HG03060 (cell line): ENCODE results near the gene SCRN1.
"Not testable (repeated sequence)": the region's sequence is repeated elsewhere in the genome, so short reads cannot be mapped to it uniquely, and the experiment has no call there.

Source experiments
- ATAC-seq: cut with Tn5 transposase; IDR thresholded peaks from one replicate; pipeline ENCODE4 v1.9.1; 2021; ENCODE audit warnings: low read depth, moderate number of reproducible peaks; ENCODE audit not compliant: unreplicated experiment

Gene SCRN1

GRCh38 chr7:29896685-29897411, 92.8 kb downstream of the SCRN1 start:
- ATAC-seq, result no peak

GRCh38 chr7:29895559-29895958, 94.0 kb downstream of the SCRN1 start:
- ATAC-seq, result no peak

DNA sequence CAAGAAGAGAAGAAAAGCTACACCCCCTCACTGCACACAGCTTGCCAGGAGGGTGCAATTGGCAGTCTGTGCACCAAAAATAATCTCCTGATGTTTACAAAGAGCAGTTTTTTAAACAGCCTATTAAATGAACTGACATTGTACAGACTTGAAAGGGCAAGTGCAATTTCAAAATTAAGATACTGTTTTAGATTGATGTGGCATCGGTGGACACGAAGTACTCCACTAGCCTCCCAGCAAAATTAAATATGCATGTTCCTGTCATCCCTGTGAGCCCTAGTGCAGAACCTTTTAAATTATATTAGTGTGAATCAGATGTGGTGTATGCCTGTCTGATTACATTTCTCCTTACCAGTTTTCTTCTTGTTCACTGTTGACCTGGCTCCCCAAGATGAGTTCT, 95.3 kb downstream of the SCRN1 start:
- no peak for ATAC-seq

DNA sequence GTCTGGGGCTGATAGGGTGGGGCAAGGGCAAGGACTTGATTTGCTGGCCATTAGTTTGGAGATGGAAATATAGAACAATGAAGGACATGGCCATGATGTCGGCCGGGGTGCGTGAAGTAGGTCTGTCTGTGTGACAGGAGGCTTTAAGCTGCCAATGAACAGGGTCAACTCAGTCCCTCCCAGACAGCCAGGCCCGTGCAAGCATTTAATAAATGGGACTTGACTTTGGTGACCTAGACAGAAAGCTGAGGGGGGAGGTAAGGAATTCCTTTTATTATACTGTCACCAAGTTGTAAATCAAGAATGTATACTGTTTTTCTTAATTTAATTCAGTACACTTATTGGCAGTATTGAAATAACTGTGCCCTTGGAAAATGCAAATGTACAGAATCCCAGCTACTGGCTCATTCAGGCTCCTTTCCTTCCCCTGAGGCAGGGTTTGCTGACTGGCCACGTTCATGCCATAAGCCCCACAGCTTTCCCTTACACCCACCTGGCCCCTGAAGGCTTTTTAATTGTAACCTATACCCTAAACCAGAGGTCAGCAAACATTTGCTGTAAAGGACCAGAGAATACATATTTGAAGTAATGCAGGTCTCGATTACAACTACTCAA, 96.1 kb downstream of the SCRN1 start:
- no peak for ATAC-seq

GRCh38 chr7:29892231-29892630, 97.4 kb downstream of the SCRN1 start:
- ATAC-seq, result no peak

DNA sequence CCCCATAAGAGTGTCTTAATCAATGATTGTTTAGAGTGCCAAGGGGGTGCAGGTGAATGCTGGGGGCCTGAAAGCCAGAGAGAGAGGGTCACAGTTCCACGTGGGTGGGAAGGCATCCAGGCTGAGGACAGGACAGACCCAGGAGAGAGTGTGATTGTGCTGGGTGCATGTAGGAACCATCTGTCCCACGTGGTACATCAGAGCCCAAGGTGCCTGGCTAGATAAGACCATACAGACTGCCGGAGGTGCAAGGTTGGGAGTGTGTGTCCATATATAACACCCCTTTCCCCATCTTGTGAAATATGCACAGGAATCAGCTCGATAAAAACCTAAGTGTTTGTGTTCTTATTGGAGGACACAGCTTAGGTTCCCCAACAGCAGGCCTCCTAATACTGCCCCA, 97.8 kb downstream of the SCRN1 start:
- ATAC-seq, result no peak

DNA sequence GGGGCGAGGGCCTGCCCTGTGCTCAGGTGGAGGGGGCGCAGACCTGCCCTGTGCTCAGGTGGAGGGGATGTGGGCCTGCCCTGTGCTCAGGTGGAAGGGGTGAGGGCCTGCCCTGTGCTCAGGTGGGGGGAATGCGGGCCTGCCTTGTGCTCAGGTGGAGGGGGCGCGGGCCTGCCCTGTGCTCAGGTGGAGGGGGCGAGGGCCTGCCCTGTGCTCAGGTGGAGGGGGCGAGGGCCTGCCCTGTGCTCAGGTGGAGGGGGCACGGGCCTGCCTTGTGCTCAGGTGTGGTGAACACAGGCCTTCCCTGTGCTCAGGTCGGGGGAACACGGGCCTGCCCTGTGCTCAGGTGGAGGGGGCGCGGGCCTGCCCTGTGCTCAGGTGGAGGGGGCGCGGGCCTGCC, 98.8 kb downstream of the SCRN1 start:
- not testable (repeated sequence) for ATAC-seq

GRCh38 chr7:29890251-29890650, 99.3 kb downstream of the SCRN1 start:
- no peak for ATAC-seq

DNA sequence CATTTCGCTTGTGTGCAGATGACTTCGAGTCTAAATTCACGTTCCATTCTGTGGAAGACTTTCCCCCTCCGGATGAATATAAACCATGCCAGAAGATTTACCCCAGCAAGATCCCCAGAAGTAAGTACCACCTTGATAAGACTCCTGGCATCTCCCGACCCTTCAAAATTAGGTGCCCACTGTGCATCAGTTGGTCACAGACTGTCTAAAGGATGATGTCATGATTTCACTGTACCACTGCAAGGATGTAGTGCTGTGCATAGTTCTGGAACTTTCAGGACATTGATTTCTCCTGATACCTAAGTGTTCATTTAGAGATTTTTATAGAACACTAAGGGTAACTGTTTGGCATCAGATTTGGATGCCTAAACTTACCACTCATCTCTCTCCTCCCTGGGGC, 100.3 kb downstream of the SCRN1 start:
- no peak for ATAC-seq

DNA sequence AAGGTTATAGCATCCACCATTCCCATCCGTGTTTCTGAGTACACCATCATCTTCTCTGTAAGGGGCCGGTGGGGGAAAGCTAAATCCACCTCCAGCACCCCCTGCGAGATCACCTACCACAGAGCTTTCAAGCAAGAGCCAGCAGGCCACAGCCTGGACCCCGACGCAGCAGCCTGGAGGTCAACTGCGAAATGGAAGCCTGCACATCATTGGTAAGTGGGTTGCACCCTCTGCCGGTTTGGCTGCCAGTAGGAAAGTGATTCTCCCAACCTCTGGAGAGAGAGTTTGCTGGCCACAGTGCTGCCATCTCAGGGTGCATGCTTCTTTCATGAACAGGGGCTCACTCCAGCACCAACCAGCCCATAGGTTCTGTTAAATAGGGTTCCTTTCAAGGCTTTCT, 101.6 kb downstream of the SCRN1 start:
- no peak for ATAC-seq

DNA sequence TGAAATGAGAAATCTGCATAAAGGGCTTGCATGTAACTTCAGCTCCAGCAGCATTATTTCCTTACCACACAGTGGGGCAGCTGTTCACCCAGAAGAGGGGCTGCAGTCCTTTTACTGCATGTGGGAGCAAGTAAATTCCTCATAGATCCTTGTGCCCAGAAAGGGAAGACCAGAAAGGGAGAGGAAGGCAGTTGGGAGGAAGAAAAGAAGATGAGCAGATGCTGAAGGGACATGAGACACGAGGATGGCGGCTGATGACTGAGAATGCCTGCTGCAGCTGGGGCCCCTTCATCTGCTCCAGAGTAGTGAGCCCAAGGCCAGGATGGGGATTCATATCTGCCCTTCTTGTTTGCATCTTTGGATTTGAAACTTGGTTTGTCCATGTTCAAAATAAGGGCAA, 102.8 kb downstream of the SCRN1 start:
- ATAC-seq, result no peak

DNA sequence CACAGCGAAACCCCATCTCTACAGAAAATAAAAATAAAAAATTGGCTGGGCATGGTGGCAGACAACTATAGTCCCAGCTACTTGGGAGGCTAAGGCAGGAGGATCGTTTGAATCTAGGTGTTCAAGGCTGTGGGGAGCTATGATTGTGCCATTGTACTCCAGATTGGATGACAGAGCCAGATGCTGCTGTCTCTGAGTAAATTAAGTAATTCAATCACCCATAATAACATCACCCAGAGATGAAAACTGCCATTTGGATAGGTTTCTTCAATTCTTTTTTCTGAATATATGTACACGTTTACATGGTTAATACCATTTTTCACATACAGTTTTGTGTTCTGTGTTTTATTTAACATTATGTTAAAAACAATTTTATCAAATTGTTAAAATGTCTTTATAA, 104.0 kb downstream of the SCRN1 start:
- ATAC-seq, result no peak

DNA sequence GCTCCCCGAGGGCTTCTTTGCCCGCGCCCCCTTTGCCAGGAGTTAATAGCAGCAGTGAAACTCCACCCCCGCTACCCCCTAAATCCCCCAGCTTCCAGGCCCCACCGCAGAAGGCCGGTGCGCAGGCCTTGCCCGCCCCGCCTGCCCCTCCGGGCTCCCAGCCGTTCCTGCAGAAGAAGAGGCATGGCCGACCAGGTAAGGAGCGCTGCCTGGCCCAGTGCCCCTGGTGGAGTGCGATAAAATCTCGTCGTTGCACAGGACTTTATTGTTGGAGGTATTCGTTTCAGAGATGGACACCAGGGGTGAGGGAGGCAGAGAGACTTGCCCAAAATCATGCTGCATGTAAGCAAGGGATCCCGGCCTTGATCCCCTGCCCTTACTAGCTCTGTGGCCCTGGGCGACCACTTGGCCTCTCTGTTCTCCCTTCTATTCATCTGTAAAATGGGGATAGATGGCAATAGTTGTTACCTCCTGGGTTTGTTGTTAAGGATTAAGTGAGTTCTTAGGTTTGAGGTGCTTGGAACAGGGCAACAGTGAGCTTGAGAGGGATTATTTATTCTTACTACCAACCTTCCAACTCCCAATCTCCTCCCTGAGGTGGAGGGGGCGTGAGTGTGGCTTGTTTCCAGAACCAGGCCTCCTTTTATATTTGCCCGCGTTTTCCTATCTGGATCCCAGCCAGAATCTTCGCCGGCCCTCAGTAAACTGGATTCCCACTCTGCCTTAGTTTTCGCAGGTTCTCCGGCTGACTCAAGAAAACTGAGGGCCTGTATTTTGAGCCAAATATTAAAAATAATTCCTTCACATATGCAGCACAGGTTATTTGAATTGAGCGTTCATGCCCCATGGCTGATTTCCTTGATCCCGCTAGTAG, 105.0 kb downstream of the SCRN1 start:
- no peak for ATAC-seq

DNA sequence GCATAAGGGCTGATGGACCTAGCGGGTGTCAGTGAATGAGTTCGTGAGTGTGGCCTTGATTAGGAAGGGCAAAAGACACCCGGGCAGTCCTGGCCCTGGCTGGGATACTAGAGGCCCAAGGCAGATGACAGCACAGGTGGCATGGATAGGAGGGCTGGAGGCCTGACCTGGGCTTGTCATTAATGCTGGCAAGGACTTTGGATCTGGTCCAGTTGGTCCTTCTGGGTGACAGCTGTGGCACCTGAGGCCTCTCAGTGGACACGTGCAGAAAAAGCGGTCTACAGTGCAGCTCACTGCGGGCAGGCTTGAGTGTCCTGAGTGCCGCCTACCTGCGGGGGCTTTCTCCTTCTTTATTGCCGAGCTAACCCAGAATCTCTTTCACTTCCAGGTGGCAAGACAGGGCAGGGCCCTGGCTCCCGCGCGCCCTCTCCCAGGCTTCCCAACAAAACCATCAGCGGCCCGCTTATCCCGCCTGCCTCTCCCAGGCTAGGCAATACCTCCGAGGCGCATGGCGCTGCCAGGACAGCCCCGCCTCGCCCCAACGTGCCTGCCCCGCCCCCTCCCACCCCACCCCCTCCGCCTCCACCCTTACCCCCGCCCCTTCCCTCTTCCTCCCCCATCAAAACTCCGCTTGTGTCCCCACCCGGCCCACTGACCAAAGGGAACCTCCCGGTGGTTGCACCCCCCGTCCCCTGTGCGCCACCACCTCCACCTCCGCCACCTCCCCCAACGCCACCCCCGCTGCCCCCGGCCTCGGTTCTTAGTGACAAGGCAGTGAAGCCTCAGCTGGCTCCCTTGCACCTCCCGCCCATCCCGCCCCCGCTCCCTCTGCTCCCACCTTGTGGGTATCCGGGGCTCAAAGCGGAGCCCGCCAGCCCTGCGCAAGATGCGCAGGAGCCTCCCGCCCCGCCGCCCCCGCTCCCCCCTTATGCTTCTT, 105.9 kb downstream of the SCRN1 start:
- no peak for ATAC-seq

DNA sequence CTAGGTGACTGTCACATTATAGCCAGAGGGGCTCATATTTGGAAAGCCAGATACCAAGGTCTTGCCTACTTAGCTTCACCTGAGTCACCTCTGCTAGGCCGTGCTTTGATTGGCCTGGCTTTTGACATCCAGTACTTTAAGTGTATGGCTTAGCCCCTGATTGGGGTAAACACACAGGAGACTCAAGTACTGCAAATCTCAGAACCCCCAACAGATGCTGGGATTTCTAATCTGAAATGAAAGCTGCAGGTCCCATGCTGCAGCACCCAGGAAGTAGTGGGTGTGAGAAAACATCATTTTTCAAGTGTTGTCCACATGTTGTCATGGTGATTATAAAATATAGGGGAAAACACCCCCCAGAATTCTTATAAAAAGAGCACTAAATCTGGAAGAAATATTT, 107.1 kb downstream of the SCRN1 start:
- no peak for ATAC-seq

GRCh38 chr7:29881724-29882123, 107.9 kb downstream of the SCRN1 start:
- no peak for ATAC-seq

GRCh38 chr7:29879609-29880008, 110.0 kb downstream of the SCRN1 start:
- no peak for ATAC-seq

GRCh38 chr7:29878081-29878688, 111.4 kb downstream of the SCRN1 start:
- no peak for ATAC-seq

GRCh38 chr7:29877196-29877595, 112.4 kb downstream of the SCRN1 start:
- ATAC-seq, result no peak

DNA sequence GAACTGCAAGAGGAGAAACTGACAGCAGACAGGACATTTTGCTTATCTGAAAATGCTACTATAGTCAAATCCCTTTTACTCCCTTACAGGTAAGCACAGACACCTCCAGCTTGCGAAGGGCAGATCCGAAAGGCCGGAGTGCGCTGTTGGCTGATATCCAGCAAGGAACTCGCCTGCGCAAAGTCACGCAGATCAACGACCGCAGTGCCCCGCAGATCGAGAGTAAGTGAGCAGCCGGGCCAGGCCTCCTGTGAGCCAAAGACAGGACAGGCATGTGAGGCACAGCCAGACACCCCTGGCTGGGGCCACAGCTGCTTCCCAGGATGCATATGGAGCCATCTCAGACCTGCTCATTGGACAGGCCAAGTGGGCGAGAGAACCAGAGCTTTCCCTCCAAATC, 113.9 kb downstream of the SCRN1 start:
- ATAC-seq, result no peak
